ENCODE measurements around the gene CDRT4.

CDRT4 gene

DNA sequence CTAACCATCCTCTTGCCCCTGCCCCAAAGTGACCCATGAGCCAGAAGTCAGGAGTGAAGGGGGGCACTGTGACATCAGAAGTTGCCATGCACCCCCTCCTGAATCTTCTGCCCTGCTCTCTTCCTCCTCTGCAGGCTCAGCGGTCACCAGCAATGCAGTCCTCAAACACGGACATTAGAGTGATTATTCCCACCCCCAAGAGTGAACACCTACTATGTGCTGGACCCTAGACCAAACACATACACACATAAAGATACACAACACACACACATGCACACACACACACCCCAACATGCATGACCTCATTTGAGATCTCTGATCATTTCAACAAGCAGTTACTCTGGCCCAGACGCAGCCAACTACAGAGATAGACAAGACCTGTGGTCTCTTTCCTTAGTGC is at the start of gene CDRT4:
TSS of gene CDRT4 (minus strand) at position 30 of the 400 bp plus-strand sequence. CDS start 27,383 bp downstream, outside the sequence.
- H3K4me3 ChIP-seq (ENCODE audit: low read length), result no peak within 1 kb of the TSS
- TF ChIP-seq, protein P1, sequence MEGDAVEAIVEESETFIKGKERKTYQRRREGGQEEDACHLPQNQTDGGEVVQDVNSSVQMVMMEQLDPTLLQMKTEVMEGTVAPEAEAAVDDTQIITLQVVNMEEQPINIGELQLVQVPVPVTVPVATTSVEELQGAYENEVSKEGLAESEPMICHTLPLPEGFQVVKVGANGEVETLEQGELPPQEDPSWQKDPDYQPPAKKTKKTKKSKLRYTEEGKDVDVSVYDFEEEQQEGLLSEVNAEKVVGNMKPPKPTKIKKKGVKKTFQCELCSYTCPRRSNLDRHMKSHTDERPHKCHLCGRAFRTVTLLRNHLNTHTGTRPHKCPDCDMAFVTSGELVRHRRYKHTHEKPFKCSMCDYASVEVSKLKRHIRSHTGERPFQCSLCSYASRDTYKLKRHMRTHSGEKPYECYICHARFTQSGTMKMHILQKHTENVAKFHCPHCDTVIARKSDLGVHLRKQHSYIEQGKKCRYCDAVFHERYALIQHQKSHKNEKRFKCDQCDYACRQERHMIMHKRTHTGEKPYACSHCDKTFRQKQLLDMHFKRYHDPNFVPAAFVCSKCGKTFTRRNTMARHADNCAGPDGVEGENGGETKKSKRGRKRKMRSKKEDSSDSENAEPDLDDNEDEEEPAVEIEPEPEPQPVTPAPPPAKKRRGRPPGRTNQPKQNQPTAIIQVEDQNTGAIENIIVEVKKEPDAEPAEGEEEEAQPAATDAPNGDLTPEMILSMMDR (conservative IDR thresholded peaks at IDR 0.05; ENCODE audit: low read depth, low read length), result no peak
- no peak for DNase-seq (ENCODE audit: low read depth)

DNA sequence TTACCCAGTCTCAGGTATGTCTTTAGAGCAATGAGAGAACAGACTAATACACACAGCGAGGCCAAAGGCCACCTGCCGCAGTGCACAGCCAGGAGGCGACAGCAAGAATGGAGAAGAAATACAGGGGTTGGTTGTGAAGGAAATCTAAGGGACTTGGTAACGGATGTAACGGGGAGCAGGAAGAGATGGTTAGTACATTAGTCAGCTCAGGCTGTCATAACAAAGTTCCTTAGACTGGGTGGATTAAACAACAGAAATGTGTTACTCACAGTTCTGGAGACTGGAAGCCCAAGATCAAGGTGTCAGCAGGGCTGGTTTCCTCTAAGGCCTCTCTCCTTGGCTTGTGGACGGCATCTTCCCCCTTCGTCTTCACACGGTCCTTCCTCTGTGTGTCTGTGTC is 48.7 kb upstream of the CDRT4 start:
- no peak for DNase-seq (ENCODE audit: low read depth)
- H3K4me3 ChIP-seq (ENCODE audit: low read length), result no peak overlapping the region
- TF ChIP-seq, protein P1 (conservative IDR thresholded peaks at IDR 0.05; ENCODE audit: low read depth, low read length), result no peak

DNA sequence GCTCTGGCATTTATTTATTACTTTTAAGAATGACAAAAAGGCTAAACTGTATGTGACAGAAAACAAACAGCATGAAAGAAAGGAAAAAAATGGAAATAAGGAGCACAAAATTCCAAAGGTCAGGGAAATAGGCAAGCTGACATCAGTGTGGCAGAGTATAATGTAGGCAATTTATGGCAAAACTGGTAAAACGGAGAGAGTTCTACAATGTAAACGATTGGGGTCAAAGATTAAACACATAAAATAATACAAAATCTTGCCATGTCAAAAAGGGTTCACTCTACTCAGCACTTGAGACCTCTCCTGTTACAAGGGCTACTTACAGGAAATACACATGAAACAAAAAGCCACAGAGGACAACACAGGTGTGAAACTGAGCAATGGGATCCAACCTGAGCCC is 47.0 kb upstream of the CDRT4 start:
- no peak for DNase-seq (ENCODE audit: low read depth)
- no peak overlapping the region for H3K4me3 ChIP-seq (ENCODE audit: low read length)
- TF ChIP-seq, protein P1 (conservative IDR thresholded peaks at IDR 0.05; ENCODE audit: low read depth, low read length), result no peak

DNA sequence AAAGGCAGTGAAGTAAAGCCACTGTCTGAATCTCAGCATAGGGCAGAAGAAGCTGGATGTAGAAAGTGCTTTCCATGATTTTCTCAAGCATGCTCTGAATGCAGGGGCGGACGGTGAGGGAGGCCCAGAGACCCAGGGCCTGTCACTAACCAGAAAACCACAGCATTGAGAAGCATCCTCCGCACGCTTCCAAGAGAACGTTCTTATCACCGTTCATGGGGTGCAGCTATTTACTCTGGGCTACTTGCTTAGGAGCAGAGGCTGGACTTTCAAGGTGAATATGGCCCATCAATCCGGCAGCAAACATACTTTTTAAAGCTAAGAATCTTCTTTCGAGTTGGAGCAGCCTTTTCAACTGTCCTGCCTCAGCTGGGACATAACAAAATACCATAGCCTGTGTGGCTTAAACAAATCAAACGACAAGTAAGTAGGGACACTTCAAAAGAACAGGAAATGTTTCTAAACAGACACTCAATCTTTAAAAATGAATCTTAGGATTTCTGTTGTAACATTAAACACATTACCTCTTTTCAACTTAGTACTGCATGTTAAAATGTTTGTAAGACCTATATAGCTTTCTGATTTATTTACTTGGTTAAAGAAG is 46.5 kb upstream of the CDRT4 start:
- DNase-seq (ENCODE audit: low read depth), result no peak
- H3K4me3 ChIP-seq (ENCODE audit: low read length), result no peak overlapping the region
- TF ChIP-seq, protein P1 (conservative IDR thresholded peaks at IDR 0.05; ENCODE audit: low read depth, low read length), result no peak

DNA sequence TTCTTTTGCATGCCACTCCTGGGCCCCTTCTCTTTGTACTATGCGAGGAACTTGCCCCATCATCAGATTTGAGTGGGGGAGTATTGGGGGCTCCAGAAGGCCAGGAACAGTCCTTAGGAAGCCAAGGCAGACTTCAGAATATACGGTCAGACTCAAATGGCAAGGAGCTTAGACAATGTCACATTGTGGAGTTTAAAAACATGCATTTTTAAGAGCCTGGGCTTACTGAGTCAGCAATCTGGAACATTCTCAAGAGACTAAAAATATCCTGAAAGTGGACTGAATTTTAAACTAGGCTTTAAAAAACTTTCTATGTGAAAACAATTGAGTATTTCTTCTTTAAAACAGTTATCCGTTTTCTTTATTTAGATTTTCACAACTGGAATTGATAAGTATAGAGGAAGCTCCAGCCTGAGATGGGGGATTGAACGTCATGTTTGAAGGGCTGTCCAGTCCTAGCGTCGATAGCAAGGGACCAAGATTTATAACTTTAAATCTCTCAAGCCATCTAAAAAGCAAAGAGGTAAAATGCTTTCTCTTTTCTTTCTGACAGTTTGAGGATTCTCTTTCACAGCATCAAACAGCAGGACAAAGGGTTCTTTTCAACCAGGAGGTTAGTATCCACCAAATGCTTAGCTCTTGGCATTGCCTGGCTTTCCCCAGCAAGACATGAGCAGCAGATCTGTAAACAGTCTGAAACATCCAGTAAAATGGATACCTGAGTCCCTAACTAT is 45.8 kb upstream of the CDRT4 start:
- no peak overlapping the region for H3K4me3 ChIP-seq (ENCODE audit: low read length)
- TF ChIP-seq, protein P1 (conservative IDR thresholded peaks at IDR 0.05; ENCODE audit: low read depth, low read length), result no peak
- no peak for DNase-seq (ENCODE audit: low read depth)

DNA sequence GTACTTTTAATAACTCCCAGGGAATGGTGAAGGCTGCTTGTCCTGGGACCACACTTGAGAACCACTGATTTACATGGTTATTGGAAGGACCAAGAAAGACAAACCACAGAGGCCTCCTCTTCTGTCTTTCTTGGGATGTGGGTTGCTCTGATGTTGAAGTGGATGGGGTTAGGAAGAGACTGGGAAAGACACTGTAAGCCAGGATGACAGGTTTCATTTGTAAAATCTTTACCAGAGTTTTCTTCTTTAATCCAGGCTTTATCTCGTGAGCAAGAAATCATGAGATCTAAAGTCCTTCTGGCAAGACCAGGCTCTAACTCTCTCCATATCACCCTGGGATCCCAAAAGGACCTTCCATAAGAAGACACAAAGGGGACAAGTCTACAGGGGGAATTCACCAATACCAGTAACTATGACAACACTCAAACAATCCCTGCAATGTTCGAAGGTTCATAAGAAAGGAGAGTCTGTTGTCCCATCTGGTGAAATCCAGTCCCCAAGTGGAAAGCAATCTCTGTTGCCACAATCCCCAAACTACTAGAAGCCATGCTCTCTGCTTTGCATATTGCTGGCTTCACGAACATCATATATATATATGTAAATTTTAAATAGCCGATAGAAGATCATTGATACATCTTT is 44.8 kb upstream of the CDRT4 start:
- H3K4me3 ChIP-seq (ENCODE audit: low read length), result no peak overlapping the region
- TF ChIP-seq, protein P1 (conservative IDR thresholded peaks at IDR 0.05; ENCODE audit: low read depth, low read length), result no peak
- DNase-seq (ENCODE audit: low read depth), result no peak

Measured in retinal pigment epithelial cell (primary cell).